Neural cell (in vitro differentiated cells): Measurements from ENCODE around the gene PKN1. TPM values are rescaled to one million over a fixed set of nuclear protein-coding genes. Genes with fewer than 3 reads are reported as not detected.
A peak's percentile ranks its signal among the peaks of the same experiment; 100 is the strongest.

Source experiments
- H2AFZ ChIP-seq: fragments of 200-600, 300-800 bp; sonication (generic), shearing (Covaris generic); 2 replicates; pipeline ENCODE4 v1.6.0; 2014; ENCODE audit warnings: low read depth, mild to moderate bottlenecking, antibody characterized with exemption, low read length, moderate library complexity
- H3F3A ChIP-seq: fragments of 200-600 bp; shearing (Covaris generic); 2 replicates; pipeline ENCODE4 v1.6.1; 2016; ENCODE audit warnings: mild to moderate bottlenecking, moderate library complexity, mixed read lengths, antibody characterized with exemption, low read length; ENCODE audit not compliant: insufficient read depth, poor library complexity, severe bottlenecking
- H3K27ac ChIP-seq: fragments of 200-600, 300-800 bp; sonication (generic), shearing (Covaris generic); 2 replicates; pipeline ENCODE4 v1.5.1; 2014; ENCODE audit warnings: mild to moderate bottlenecking, low read length, moderate library complexity
- H3K27me3 ChIP-seq: fragments of 300-800, 200-600 bp; sonication (generic), shearing (Covaris generic); 2 replicates; pipeline ENCODE4 v1.6.0; 2014; ENCODE audit warnings: mild to moderate bottlenecking, low read depth, low read length, moderate library complexity; ENCODE audit not compliant: insufficient read depth
- H3K36me3 ChIP-seq: fragments of 300-800, 200-600 bp; sonication (generic), shearing (Covaris generic); 2 replicates; pipeline ENCODE4 v1.5.1; 2014; ENCODE audit warnings: mild to moderate bottlenecking, antibody characterized with exemption, low read length, moderate library complexity; ENCODE audit not compliant: insufficient read depth
- H3K4me2 ChIP-seq: fragments of 300-800, 200-600 bp; sonication (generic), shearing (Covaris generic); 2 replicates; pipeline ENCODE4 v1.6.0; 2014; ENCODE audit warnings: mild to moderate bottlenecking, low read length
- H3K4me3 ChIP-seq: fragments of 300-800, 200-600 bp; sonication (generic), shearing (Covaris generic); 2 replicates; pipeline ENCODE4 v1.5.1; 2014; ENCODE audit warnings: mild to moderate bottlenecking, low read length, moderate library complexity
- H3K79me2 ChIP-seq: fragments of 200-600 bp; shearing (Covaris generic); replicated peaks from 2 replicates; pipeline ENCODE4 v1.6.0; 2014; ENCODE audit warnings: mild to moderate bottlenecking, low read length, moderate library complexity; ENCODE audit not compliant: insufficient read depth
- H3K9ac ChIP-seq: fragments of 300-800, 200-600 bp; sonication (generic), shearing (Covaris generic); 2 replicates; pipeline ENCODE4 v1.6.1; 2016; ENCODE audit warnings: mild to moderate bottlenecking, low read length, mixed read lengths
- H3K9me2 ChIP-seq: fragments of 200-600 bp; shearing (Covaris generic); 2 replicates; pipeline ENCODE4 v1.6.1; 2016; ENCODE audit warnings: mild to moderate bottlenecking, low read length, mixed read lengths; ENCODE audit not compliant: insufficient read depth
- H3K9me3 ChIP-seq: fragments of 200-600, 300-800 bp; sonication (generic), shearing (Covaris generic); 2 replicates; pipeline ENCODE4 v1.6.1; 2016; ENCODE audit warnings: mild to moderate bottlenecking, mixed run types, low read length, moderate library complexity, mixed read lengths
- H4K20me1 ChIP-seq: fragments of 200-600 bp; shearing (Covaris generic); 2 replicates; pipeline ENCODE4 v1.6.1; 2016; ENCODE audit warnings: mild to moderate bottlenecking, mixed run types; ENCODE audit not compliant: insufficient read depth
- EP300 ChIP-seq: fragments of 450-650 bp; conservative IDR thresholded peaks from 2 replicates; pipeline ENCODE4 v1.6.1; 2014; ENCODE audit warnings: antibody characterized with exemption, mild to moderate bottlenecking, moderate library complexity; ENCODE audit not compliant: poor library complexity, severe bottlenecking
- EZH2 ChIP-seq: fragments of 200-600, 300-800 bp; shearing (Covaris generic), sonication (generic); IDR thresholded peaks from 2 replicates; pipeline ENCODE4 v1.6.1; 2014; ENCODE audit warnings: antibody characterized with exemption, low read length, borderline replicate concordance, mild to moderate bottlenecking; ENCODE audit not compliant: insufficient read depth, poor library complexity, severe bottlenecking
- MXI1 ChIP-seq: fragments of 450-650 bp; conservative IDR thresholded peaks from 2 replicates; pipeline ENCODE4 v1.6.1; 2014; ENCODE audit warnings: antibody characterized with exemption, mild to moderate bottlenecking; ENCODE audit not compliant: poor library complexity, severe bottlenecking
- POLR2AphosphoS5 ChIP-seq: IDR thresholded peaks from 2 replicates; pipeline ENCODE4 v1.6.1; 2012
- RAD21 ChIP-seq: fragments of 450-650 bp; conservative IDR thresholded peaks from 2 replicates; pipeline ENCODE4 v1.6.1; 2014; ENCODE audit warnings: antibody characterized with exemption, mild to moderate bottlenecking, moderate library complexity
- SMC3 ChIP-seq: fragments of 450-650 bp; conservative IDR thresholded peaks from 2 replicates; pipeline ENCODE4 v1.6.1; 2014; ENCODE audit warnings: antibody characterized with exemption, mild to moderate bottlenecking, moderate library complexity; ENCODE audit not compliant: poor library complexity
- TAF1 ChIP-seq: IDR thresholded peaks from 2 replicates; pipeline ENCODE4 v1.6.1; 2012; ENCODE audit warnings: low read depth
- polyA plus RNA-seq: library from polyadenylated mRNA; depleted of rRNA; stranded (reverse); fragments of >200 nt; gene quantifications from 2 replicates; pipeline ENCODE4 v1.2.3, GENCODE V29; 2014
- TF ChIP-seq, protein P1 (sequence below): fragments of 450-650 bp; IDR thresholded peaks from 2 replicates; pipeline ENCODE4 v1.5.1; 2014; ENCODE audit warnings: antibody characterized with exemption, mild to moderate bottlenecking, moderate library complexity; ENCODE audit not compliant: poor library complexity, severe bottlenecking
- TF ChIP-seq, protein P2 (sequence below): IDR thresholded peaks from 2 replicates; pipeline ENCODE4 v1.6.1; 2012; ENCODE audit warnings: borderline replicate concordance

Gene PKN1
- polyA plus RNA-seq, 1 donor from 2014 or later = 64.4 TPM

DNA sequence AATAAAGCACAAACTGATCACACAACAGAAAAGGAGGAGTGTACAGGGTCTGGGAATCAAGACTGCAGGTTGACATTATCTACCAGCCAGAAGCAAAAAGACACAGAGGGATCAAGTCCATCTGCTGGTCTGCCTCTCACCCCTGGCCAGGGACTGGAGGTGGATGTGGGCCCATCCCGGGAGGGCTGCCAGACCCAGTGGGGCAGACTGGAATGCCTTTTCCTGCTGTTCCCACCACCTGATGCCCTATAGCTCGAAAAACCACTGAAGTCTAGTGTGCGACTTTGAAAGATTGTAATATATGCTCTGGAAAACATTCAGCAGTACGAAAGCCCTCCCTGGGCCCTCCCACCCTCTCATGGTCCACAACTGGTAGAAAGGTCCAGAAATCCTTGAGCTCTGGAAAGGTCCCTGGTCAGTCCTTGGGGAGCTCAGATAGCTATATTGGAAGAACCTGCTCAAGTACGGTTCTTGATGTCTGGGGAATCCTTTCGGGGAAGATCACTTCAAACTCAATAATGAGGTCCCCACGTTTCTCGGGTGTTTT, 82.5 kb downstream of the PKN1 start:
- Histone ChIP-seq H4K20me1 (no peaks in the 10 kb centered on the region), H3K4me2 (no peak overlapping the region), H3K9ac (no peak overlapping the region), H3K9me3 (no peaks in the 10 kb centered on the region), H3K9me2 (no peaks in the 10 kb centered on the region), H3F3A (no peaks in the 10 kb centered on the region), H3K79me2 (peaks cover 21% of the 10 kb centered on the region), H3K27me3 (no peaks in the 10 kb centered on the region), H3K4me3 (peak overlapping the region; percentile 91), H2AFZ (no peak overlapping the region), H3K36me3 (no peaks in the 10 kb centered on the region), H3K27ac (no peak overlapping the region)
- TF ChIP-seq TAF1 = no peak

DNA sequence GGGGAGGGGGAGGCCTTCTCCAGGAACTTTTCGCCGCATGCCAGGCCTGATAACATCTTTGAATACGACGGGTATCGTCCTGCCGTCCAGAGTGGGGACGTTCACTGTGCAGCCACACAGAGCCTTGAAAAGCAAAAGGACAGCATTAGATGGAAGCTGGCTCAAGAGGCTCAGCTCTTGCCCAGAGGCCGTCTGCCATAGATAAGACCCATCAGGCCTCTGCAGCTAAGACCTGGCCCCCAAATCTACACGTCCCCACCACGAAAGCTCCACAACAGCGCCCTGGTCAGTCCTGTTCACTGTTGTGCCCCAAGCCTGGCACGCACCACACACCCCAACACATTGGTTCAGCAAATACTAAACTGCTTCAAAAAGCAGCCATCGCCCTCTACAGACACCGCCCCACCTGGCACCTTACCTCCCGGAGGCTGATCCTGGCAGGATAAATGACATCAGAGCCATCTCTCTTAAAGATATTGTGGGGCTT, 83.0 kb downstream of the PKN1 start:
- no peaks in the 10 kb centered on the region for H3K27me3 ChIP-seq

More for the DNA sequence above, 83.0 kb downstream of the PKN1 start:
- H4K20me1 ChIP-seq = no peaks in the 10 kb centered on the region
- peaks cover 21% of the 10 kb centered on the region for H3K79me2 ChIP-seq
- no peak overlapping the region for H3K27ac ChIP-seq
- peak overlapping the region; percentile 91 for H3K4me3 ChIP-seq
- H3K36me3 ChIP-seq = no peaks in the 10 kb centered on the region
- H3K4me2 ChIP-seq = peak overlapping the region; percentile 24
- H3K9ac ChIP-seq = no peak overlapping the region
- no peaks in the 10 kb centered on the region for H3F3A ChIP-seq
- no peak overlapping the region for H2AFZ ChIP-seq
- no peaks in the 10 kb centered on the region for H3K9me3 ChIP-seq
- no peak for TF ChIP-seq EZH2
- no peak for TF ChIP-seq EP300
- TF ChIP-seq SMC3 = no peak
- TF ChIP-seq, protein P1, sequence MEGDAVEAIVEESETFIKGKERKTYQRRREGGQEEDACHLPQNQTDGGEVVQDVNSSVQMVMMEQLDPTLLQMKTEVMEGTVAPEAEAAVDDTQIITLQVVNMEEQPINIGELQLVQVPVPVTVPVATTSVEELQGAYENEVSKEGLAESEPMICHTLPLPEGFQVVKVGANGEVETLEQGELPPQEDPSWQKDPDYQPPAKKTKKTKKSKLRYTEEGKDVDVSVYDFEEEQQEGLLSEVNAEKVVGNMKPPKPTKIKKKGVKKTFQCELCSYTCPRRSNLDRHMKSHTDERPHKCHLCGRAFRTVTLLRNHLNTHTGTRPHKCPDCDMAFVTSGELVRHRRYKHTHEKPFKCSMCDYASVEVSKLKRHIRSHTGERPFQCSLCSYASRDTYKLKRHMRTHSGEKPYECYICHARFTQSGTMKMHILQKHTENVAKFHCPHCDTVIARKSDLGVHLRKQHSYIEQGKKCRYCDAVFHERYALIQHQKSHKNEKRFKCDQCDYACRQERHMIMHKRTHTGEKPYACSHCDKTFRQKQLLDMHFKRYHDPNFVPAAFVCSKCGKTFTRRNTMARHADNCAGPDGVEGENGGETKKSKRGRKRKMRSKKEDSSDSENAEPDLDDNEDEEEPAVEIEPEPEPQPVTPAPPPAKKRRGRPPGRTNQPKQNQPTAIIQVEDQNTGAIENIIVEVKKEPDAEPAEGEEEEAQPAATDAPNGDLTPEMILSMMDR = no peak
- no peak for TF ChIP-seq TAF1
- TF ChIP-seq, protein P2, sequence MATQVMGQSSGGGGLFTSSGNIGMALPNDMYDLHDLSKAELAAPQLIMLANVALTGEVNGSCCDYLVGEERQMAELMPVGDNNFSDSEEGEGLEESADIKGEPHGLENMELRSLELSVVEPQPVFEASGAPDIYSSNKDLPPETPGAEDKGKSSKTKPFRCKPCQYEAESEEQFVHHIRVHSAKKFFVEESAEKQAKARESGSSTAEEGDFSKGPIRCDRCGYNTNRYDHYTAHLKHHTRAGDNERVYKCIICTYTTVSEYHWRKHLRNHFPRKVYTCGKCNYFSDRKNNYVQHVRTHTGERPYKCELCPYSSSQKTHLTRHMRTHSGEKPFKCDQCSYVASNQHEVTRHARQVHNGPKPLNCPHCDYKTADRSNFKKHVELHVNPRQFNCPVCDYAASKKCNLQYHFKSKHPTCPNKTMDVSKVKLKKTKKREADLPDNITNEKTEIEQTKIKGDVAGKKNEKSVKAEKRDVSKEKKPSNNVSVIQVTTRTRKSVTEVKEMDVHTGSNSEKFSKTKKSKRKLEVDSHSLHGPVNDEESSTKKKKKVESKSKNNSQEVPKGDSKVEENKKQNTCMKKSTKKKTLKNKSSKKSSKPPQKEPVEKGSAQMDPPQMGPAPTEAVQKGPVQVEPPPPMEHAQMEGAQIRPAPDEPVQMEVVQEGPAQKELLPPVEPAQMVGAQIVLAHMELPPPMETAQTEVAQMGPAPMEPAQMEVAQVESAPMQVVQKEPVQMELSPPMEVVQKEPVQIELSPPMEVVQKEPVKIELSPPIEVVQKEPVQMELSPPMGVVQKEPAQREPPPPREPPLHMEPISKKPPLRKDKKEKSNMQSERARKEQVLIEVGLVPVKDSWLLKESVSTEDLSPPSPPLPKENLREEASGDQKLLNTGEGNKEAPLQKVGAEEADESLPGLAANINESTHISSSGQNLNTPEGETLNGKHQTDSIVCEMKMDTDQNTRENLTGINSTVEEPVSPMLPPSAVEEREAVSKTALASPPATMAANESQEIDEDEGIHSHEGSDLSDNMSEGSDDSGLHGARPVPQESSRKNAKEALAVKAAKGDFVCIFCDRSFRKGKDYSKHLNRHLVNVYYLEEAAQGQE = no peak
- TF ChIP-seq POLR2AphosphoS5 = no peak
- no peak for TF ChIP-seq MXI1
- TF ChIP-seq RAD21 = no peak
- no peaks in the 10 kb centered on the region for H3K9me2 ChIP-seq
